K562 (cell line): ENCODE results near the gene PPOX. TPM values are rescaled to one million over a fixed set of nuclear protein-coding genes. Genes with fewer than 3 reads are reported as not detected.

ENCODE experiments used
- ATAC-seq: fragments of 200-7000 bp; cut with Tn5 transposase; 3 replicates; pipeline ENCODE4 v1.9.1; 2020; ENCODE audit warnings: moderate library complexity
- BruUV-seq: library from RNA; stranded (reverse); fragments of 400-500 nt; replicated peaks from 2 replicates; lab custom pipeline; 2021; lab: Mats Ljungman, UMichigan
- CTCF ChIA-PET: fragments of 300-600 bp; formaldehyde crosslinking; extraction: SDS; loops from one replicate; lab custom pipeline; 2021; ENCODE audit warnings: low intra/inter-chr PET ratio; lab: Yijun Ruan, JAX
- POLR2A ChIA-PET: fragments of 300-600, 350-650 bp; sonication (Branson Sonifier 250); formaldehyde crosslinking; extraction: SDS; loops from one replicate; lab custom pipeline; 2021; ENCODE audit warnings: antibody characterized with exemption, inconsistent platforms; lab: Yijun Ruan, JAX
- DNase-seq, 4 experiments: peaks; one replicate each; pipeline versions ENCODE4 v3.0.0 to v3.0.0-alpha.2; 2011 to 2018; ENCODE audit warnings: low spot score in 3 of 4, mixed read lengths in 3 of 4; ENCODE audit errors: extremely low read depth in 1 of 4
- FAIRE-seq: peaks from 2 replicates; lab custom pipeline; 2011; peaks lifted over from hg19 to GRCh38; lab: Jason Lieb, UNC
- H2AFZ ChIP-seq: 2 replicates; pipeline ENCODE4 v1.6.0; 2011; ENCODE audit warnings: low read depth, low read length, control low read depth, inconsistent platforms
- H3K27ac ChIP-seq: fragments of 200-600 bp; 3 replicates; pipeline ENCODE4 v1.8.0; 2011; ENCODE audit warnings: low read depth, mild to moderate bottlenecking, control low read depth, inconsistent platforms, low read length, moderate library complexity, mixed read lengths; ENCODE audit errors: extremely low read depth
- H3K27me3 ChIP-seq, 2 experiments: fragments of 300-600 bp in 1 of 2; 2 replicates in 1 of 2; 3 replicates in 1 of 2; pipeline versions ENCODE4 v1.6.0 to v1.8.0; 2011; ENCODE audit warnings: inconsistent platforms in 2 of 2, low read length in 2 of 2, mild to moderate bottlenecking in 1 of 2, mixed read lengths in 1 of 2, moderate library complexity in 1 of 2; ENCODE audit not compliant: control insufficient read depth in 2 of 2, insufficient read depth in 2 of 2
- H3K36me3 ChIP-seq: fragments of 300-600 bp; 3 replicates; pipeline ENCODE4 v1.8.0; 2011; ENCODE audit warnings: mild to moderate bottlenecking, low read length, inconsistent platforms; ENCODE audit not compliant: control insufficient read depth, insufficient read depth
- H3K4me1 ChIP-seq, 2 experiments: fragments of 200-600 bp in 1 of 2; replicated peaks in 1 of 2; 2 replicates in 1 of 2; 3 replicates in 1 of 2; pipeline versions ENCODE4 v1.5.1 to v1.8.0; 2011; ENCODE audit warnings: inconsistent platforms in 2 of 2, low read length in 2 of 2, mild to moderate bottlenecking in 1 of 2, mixed read lengths in 1 of 2, moderate library complexity in 1 of 2; ENCODE audit not compliant: control insufficient read depth in 2 of 2, insufficient read depth in 2 of 2
- H3K4me2 ChIP-seq: 2 replicates; pipeline ENCODE4 v1.6.1; 2011; ENCODE audit warnings: low read length, control low read depth, inconsistent platforms, mixed read lengths; ENCODE audit not compliant: insufficient read depth
- H3K4me3 ChIP-seq: fragments of 200-600 bp; sonication (generic), shearing (Covaris generic); 2 replicates; pipeline ENCODE4 v1.5.1; 2016; ENCODE audit warnings: control low read depth, inconsistent platforms
- H3K79me2 ChIP-seq: fragments of 200-600 bp; 3 replicates; pipeline ENCODE4 v1.8.0; 2011; ENCODE audit warnings: low read length, inconsistent platforms; ENCODE audit not compliant: control insufficient read depth, insufficient read depth
- H3K9ac ChIP-seq, 2 experiments: 2 replicates each; pipeline versions ENCODE4 v1.6.0 to v1.6.1; 2011; ENCODE audit warnings: low read depth in 2 of 2, low read length in 2 of 2, control low read depth in 1 of 2, inconsistent platforms in 1 of 2, mild to moderate bottlenecking in 1 of 2, mixed read lengths in 1 of 2; ENCODE audit not compliant: insufficient read depth in 1 of 2
- H3K9me1 ChIP-seq: one replicate; pipeline ENCODE4 v1.6.0; 2011; ENCODE audit warnings: inconsistent platforms, mild to moderate bottlenecking, low read length, moderate library complexity; ENCODE audit not compliant: control insufficient read depth, insufficient read depth
- H3K9me3 ChIP-seq: replicated peaks from 2 replicates; pipeline ENCODE4 v1.5.1; 2011; ENCODE audit warnings: low read depth, low read length, inconsistent platforms; ENCODE audit not compliant: control insufficient read depth, insufficient read depth
- H4K20me1 ChIP-seq: replicated peaks from 2 replicates; pipeline ENCODE4 v1.6.1; 2011; ENCODE audit warnings: low read length, inconsistent platforms, mixed read lengths; ENCODE audit not compliant: control insufficient read depth, insufficient read depth
- BCOR ChIP-seq: fragments of 450-650 bp; IDR thresholded peaks from 2 replicates; pipeline ENCODE4 v1.6.1; 2016
- CHD1 ChIP-seq: fragments of 200-600 bp; sonication (generic); IDR thresholded peaks from one replicate; pipeline ENCODE4 v1.6.1; 2012; ENCODE audit warnings: mild to moderate bottlenecking, moderate library complexity, low read length, inconsistent platforms
- NCOA6 ChIP-seq: fragments of 450-650 bp; IDR thresholded peaks from 2 replicates; pipeline ENCODE4 v1.6.1; 2017; ENCODE audit warnings: mild to moderate bottlenecking
- POLR2G ChIP-seq: fragments of 200-400 bp; formaldehyde crosslinking; IDR thresholded peaks from 2 replicates; pipeline ENCODE4 v1.6.1; 2017; ENCODE audit warnings: low read depth, mild to moderate bottlenecking, antibody characterized with exemption, low read length, moderate library complexity
- WGBS: fragments of 100-300 bp; shearing (Covaris generic); methylation state at CpG from one replicate; pipeline ENCODE4 v1.1.6; 2016; ENCODE audit warnings: low coverage, mixed read lengths; ENCODE audit not compliant: insufficient coverage; ENCODE audit errors: missing lambda C conversion rate; 5-methylcytosine and 5-hydroxymethylcytosine counted together
- in situ Hi-C: fragments of 300-500 bp; cut with MboI; formaldehyde crosslinking; loops from 4 replicates; pipeline ENCODE4 v1.15.0; 2018; ENCODE audit warnings: inconsistent platforms, mixed read lengths
- intact Hi-C: fragments of 100-400 bp; cut with micrococcal nuclease; formaldehyde crosslinking; loops from 2 replicates; pipeline ENCODE4 v1.14.2; 2022
- polyA plus RNA-seq, 8 experiments: library from polyadenylated mRNA; depleted of rRNA in 4 of 8; stranded (reverse) in 5 of 8; unstranded in 3 of 8; fragments of >200 nt; fragmentation: Nextera tagmentation in 2 of 8; fragmentation: Illumina TruSeq in 1 of 8; extraction: Ambion mirVana in 2 of 8; extraction: Trizol in 1 of 8; gene quantifications; 2 replicates each; pipeline versions ENCODE4 v1.2.1 to v1.2.3, GENCODE V29; 2011 to 2014; ENCODE audit warnings: inconsistent platforms in 1 of 8, missing spikeins in 1 of 8
- total RNA-seq, 7 experiments: library from RNA; depleted of rRNA in 6 of 7; stranded (reverse); fragments of >200 nt in 6 of 7; fragmentation: Illumina TruSeq in 2 of 7; extraction: Trizol in 2 of 7; gene quantifications; 2 replicates each; pipeline versions ENCODE4 v1.2.1 to v1.2.3, GENCODE V29; 2011 to 2021; ENCODE audit warnings: low replicate concordance in 1 of 7
- TF ChIP-seq, protein P1 (sequence below): fragments of 450-650 bp; IDR thresholded peaks from 2 replicates; pipeline ENCODE4 v1.6.1; 2018; ENCODE audit not compliant: partially characterized antibody

Gene PPOX
- total and polyA plus RNA-seq, 9 of the 15 experiments (the other 6 are each of a cell fraction or from before 2014, with no cell fraction given) = 17.0 to 57.1 (median 38.9) TPM

DNA sequence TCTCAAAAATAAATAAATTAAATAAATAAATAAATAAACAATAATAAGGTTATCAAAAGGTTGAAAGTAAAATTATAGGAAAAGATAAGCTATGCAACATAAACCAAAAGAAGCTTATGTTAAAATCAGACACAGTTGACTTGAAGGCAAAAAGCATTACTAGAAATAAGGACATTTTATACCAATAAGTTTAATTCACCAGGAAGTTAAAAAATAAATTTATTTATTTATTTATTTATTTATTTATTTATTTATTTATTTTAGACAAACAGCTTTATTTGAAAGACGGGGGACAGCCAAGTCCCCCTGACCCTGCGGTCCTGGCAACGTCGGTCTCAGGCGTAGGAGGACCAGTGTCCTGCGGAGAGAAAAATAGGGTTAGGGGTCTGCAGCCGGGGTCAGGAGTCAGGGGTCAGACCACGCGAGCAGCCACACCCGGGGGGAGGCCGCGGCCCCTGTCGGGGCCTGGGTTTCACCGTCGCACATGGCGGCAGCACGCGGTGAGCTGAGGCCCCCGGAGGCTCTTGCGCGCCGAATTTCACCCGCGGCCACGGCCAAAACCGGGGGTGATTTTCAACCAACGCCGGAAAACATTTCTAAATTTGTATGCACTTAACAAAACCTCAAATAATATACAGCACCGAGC is 25.3 kb upstream of the PPOX start:
- in situ Hi-C loops = no loop called here
- Histone ChIP-seq H3K4me3 (no peak overlapping the region), H3K27me3 (no peaks in the 10 kb centered on the region), H3K36me3 (no peaks in the 10 kb centered on the region), H2AFZ (no peak overlapping the region), H3K4me1 (peaks cover 0 to 4% of the 10 kb centered on the region in 2 experiments; a peak in 3 of 5 replicates), H4K20me1 (no peaks in the 10 kb centered on the region), H3K9ac (no peak overlapping the region; a peak in 1 of 4 replicates), H3K79me2 (no peaks in the 10 kb centered on the region), H3K4me2 (no peak overlapping the region), H3K27ac (no peak overlapping the region), H3K9me1 (no peaks in the 10 kb centered on the region), H3K9me3 (no peaks in the 10 kb centered on the region)
- 0 out of 2 replicates have a peak, but pooled peaks have one; percentile 16 for TF ChIP-seq POLR2G
- TF ChIP-seq BCOR = no peak
- TF ChIP-seq CHD1 = no peak
- FAIRE-seq (no peak), ATAC-seq (no peak), DNase-seq (no peak)
- intact Hi-C loops = no loop called here
- no TSS peak for BruUV-seq
- CTCF ChIA-PET = interaction anchor here (2.1 kb wide), 1 partner anchor 144 kb away, joined by 8 read pairs; no protein-coding TSS in a partner anchor
- WGBS = 89% methylated on average over 29 of the region's 29 CpGs
- POLR2A ChIA-PET = interaction anchor here (0.7 to 1.5 kb wide), 3 partner anchors 8 to 218 kb away, joined by 3 to 5 read pairs (median 3); partner anchors contain the start of gene UFC1

DNA sequence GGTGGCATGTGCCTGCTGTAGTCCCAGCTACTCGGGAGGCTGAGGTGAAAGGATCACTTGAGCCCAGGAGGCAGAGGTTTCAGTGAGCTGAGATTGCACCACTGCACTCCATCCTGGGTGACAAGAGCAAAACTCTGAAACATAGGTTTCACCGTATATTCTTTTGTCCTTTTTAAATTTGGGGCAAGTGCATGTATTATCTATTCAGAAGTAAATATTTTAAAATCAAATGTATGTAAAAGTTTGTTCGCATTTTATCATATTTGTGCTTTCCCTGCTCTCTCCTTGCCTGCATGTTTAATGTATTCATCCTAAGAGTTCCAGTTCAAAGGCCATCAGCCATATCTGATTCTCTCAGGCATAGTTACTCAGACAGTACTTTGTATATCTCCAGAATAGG is 20.4 kb upstream of the PPOX start:
- H3K27ac ChIP-seq = no peak overlapping the region
- ATAC-seq = no peak
- no peak overlapping the region for H2AFZ ChIP-seq
- no peaks in the 10 kb centered on the region for H3K9me3 ChIP-seq
- BruUV-seq = no TSS peak
- TF ChIP-seq NCOA6 = no peak
- TF ChIP-seq, protein P1, sequence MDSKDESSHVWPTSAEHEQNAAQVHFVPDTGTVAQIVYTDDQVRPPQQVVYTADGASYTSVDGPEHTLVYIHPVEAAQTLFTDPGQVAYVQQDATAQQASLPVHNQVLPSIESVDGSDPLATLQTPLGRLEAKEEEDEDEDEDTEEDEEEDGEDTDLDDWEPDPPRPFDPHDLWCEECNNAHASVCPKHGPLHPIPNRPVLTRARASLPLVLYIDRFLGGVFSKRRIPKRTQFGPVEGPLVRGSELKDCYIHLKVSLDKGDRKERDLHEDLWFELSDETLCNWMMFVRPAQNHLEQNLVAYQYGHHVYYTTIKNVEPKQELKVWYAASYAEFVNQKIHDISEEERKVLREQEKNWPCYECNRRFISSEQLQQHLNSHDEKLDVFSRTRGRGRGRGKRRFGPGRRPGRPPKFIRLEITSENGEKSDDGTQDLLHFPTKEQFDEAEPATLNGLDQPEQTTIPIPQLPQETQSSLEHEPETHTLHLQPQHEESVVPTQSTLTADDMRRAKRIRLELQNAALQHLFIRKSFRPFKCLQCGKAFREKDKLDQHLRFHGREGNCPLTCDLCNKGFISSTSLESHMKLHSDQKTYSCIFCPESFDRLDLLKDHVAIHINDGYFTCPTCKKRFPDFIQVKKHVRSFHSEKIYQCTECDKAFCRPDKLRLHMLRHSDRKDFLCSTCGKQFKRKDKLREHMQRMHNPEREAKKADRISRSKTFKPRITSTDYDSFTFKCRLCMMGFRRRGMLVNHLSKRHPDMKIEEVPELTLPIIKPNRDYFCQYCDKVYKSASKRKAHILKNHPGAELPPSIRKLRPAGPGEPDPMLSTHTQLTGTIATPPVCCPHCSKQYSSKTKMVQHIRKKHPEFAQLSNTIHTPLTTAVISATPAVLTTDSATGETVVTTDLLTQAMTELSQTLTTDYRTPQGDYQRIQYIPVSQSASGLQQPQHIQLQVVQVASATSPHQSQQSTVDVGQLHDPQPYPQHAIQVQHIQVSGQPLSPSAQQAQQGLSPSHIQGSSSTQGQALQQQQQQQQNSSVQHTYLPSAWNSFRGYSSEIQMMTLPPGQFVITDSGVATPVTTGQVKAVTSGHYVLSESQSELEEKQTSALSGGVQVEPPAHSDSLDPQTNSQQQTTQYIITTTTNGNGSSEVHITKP = peak; percentile 79
- intact Hi-C loops (no loop called here), in situ Hi-C loops (no loop called here)
- no peaks in the 10 kb centered on the region for H3K36me3 ChIP-seq
- peaks cover 0 to 4% of the 10 kb centered on the region in 2 experiments; a peak in 2 of 5 replicates for H3K4me1 ChIP-seq
- no peaks in the 10 kb centered on the region for H4K20me1 ChIP-seq
- no peaks in the 10 kb centered on the region for H3K27me3 ChIP-seq
- H3K4me3 ChIP-seq = no peak overlapping the region
- no peak for DNase-seq
- POLR2A ChIA-PET = interaction anchor here (0.6 kb wide), 2 partner anchors 14 to 194 kb away, joined by 3 read pairs; partner anchors contain the start of gene USP21
- no peak overlapping the region for H3K4me2 ChIP-seq
- no peak for FAIRE-seq
- no peaks in the 10 kb centered on the region for H3K9me1 ChIP-seq
- 21% methylated on average over 3 of the region's 3 CpGs for WGBS
- CTCF ChIA-PET = no interaction called here
- no peaks in the 10 kb centered on the region for H3K79me2 ChIP-seq
- no peak overlapping the region for H3K9ac ChIP-seq
